ENCODE measurements around the gene TMEM272. TPM values are rescaled to one million over a fixed set of nuclear protein-coding genes. Genes with fewer than 3 reads are reported as not detected.

Gene TMEM272
- total and polyA plus RNA-seq, 7 donors = under 0.01 to 0.28 TPM; not detected in 5

DNA sequence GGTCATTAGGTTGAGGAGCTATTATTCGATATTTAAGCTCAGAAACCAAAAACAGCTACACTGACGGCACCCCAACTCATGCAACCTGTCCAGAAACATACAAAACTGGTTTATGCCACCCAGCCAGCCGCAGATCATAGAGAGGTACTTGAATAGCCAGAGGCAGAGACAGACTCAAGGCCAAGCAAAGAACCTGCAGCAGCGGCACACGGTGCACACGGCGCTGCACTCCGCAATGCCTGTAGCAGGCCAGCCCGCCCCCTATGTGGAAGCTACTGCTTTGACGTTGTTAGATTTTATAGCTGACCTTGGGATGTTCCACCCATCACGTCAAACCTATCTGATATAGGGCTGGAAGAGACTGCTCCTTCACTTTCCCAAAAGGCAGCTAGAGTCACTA is 29.1 kb downstream of the TMEM272 start:
- no peak overlapping the region for H3K27ac ChIP-seq
- peak; percentile 49 for DNase-seq
- H3K4me3 ChIP-seq = no peak overlapping the region
- 26 to 76% methylated on average over 11 of the region's 11 CpGs for WGBS, 2 donors
- no peaks in the 10 kb centered on the region for H3K27me3 ChIP-seq
- TF ChIP-seq, protein P1, sequence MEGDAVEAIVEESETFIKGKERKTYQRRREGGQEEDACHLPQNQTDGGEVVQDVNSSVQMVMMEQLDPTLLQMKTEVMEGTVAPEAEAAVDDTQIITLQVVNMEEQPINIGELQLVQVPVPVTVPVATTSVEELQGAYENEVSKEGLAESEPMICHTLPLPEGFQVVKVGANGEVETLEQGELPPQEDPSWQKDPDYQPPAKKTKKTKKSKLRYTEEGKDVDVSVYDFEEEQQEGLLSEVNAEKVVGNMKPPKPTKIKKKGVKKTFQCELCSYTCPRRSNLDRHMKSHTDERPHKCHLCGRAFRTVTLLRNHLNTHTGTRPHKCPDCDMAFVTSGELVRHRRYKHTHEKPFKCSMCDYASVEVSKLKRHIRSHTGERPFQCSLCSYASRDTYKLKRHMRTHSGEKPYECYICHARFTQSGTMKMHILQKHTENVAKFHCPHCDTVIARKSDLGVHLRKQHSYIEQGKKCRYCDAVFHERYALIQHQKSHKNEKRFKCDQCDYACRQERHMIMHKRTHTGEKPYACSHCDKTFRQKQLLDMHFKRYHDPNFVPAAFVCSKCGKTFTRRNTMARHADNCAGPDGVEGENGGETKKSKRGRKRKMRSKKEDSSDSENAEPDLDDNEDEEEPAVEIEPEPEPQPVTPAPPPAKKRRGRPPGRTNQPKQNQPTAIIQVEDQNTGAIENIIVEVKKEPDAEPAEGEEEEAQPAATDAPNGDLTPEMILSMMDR (IDR thresholded peaks at IDR 0.05) = no peak
- no peak for TF ChIP-seq EP300 (IDR thresholded peaks at IDR 0.05)
- no peak for TF ChIP-seq POLR2AphosphoS5 (IDR thresholded peaks at IDR 0.05)
- TF ChIP-seq POLR2A (IDR thresholded peaks at IDR 0.05) = no peak
- intact Hi-C loops (cut with DNase I) = loop anchor here (1.0 to 5.0 kb wide), 3 partner anchors 16 to 311 kb away; partner anchors contain the start of genes ALG11, ATP7B and NEK5
- peaks cover 0 to 23% (median 15%) of the 10 kb centered on the region in 4 donors for H3K4me1 ChIP-seq
- H3K36me3 ChIP-seq = no peaks in the 10 kb centered on the region
- no peaks in the 10 kb centered on the region for H3K9me3 ChIP-seq

DNA sequence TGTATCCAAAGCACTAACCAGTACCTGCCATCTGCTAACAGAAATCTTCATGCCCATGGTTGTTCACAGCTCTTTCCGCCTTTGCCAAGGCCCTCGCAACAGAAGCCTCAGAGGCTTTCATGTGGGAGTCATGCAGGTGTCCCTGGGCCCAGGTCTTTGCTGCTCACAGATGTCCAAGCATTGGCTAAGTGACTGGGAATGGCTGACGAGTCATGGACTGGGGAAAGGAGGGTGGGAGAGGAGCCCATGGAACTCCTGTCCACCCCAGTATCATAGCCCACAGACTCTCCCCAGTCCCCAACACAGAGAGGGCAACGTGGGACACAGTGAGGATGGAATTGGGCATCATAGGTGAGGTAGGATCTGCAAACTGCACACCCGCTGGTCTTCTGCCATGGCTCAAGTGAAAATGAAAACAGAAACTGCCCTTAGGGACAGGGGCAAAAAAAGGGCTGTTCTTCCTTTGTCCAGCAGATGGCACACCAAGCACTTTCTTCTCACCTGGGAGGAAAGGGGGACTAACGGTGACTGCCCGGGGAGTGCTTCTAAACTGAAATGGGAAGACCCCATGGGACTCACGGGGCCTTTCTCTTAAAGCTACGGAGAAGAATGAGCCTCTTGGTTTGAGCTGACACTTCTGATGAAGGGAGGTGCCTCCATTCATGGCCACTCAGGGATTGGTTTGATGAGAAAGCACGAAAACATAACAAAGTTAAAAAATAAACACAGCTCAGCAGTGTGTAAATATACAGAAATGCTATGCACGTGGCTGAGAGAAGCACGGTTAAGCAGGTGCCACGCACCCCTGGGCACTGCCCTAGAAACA is 29.9 kb downstream of the TMEM272 start:
- Histone ChIP-seq H3K4me1 (peaks cover 0 to 23% (median 15%) of the 10 kb centered on the region in 4 donors), H3K9me3 (no peaks in the 10 kb centered on the region), H3K27me3 (no peaks in the 10 kb centered on the region), H3K27ac (no peak overlapping the region), H3K36me3 (no peaks in the 10 kb centered on the region), H3K4me3 (peak overlapping the region; percentile 6 to 25 (median 18))
- peak; percentile 78 for DNase-seq
- intact Hi-C loops (cut with DNase I) = loop anchor here (1.0 to 5.0 kb wide), 3 partner anchors 17 to 312 kb away; partner anchors contain the start of genes ALG11, ATP7B and NEK5
- WGBS, 2 donors = 22 to 27% methylated on average over 13 of the region's 13 CpGs
- TF ChIP-seq POLR2A (IDR thresholded peaks at IDR 0.05) (no peak), EP300 (IDR thresholded peaks at IDR 0.05) (no peak), POLR2AphosphoS5 (IDR thresholded peaks at IDR 0.05) (peak in 1 of 4 donors; percentile 39)
- TF ChIP-seq, protein P1 (IDR thresholded peaks at IDR 0.05) = peak; percentile 75 to 83 (median 79)

DNA sequence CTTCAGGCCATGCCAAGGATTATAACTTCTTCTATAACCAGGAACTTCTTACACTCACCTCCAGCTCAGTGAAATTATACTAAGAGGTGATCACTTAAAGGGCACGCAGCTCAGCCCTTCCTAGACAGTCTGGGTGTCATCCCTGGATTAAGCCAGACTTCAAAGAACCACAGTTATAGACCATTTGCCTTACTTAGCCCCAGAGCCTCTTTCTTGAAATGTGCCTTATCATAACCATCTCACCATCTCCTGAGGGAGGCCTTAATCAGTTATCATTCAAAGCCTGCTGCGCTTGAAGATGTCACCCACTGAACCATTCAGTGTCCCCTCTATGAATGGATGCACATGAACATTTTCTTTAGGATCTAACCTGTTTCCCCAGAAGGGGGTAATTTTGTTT is 30.9 kb downstream of the TMEM272 start:
- WGBS, 2 donors = 97 to 99% methylated on average over 2 of the region's 2 CpGs
- H3K4me1 ChIP-seq = peaks cover 0 to 17% (median 11%) of the 10 kb centered on the region in 4 donors
- TF ChIP-seq EP300 (IDR thresholded peaks at IDR 0.05) = no peak
- TF ChIP-seq POLR2AphosphoS5 (IDR thresholded peaks at IDR 0.05) = no peak
- no peak for TF ChIP-seq POLR2A (IDR thresholded peaks at IDR 0.05)
- TF ChIP-seq, protein P1 (IDR thresholded peaks at IDR 0.05) = no peak
- no peaks in the 10 kb centered on the region for H3K27me3 ChIP-seq
- no peak overlapping the region for H3K4me3 ChIP-seq
- no peak overlapping the region for H3K27ac ChIP-seq
- no peaks in the 10 kb centered on the region for H3K9me3 ChIP-seq
- H3K36me3 ChIP-seq = no peaks in the 10 kb centered on the region
- intact Hi-C loops (cut with DNase I) = no loop called here
- DNase-seq = no peak

DNA sequence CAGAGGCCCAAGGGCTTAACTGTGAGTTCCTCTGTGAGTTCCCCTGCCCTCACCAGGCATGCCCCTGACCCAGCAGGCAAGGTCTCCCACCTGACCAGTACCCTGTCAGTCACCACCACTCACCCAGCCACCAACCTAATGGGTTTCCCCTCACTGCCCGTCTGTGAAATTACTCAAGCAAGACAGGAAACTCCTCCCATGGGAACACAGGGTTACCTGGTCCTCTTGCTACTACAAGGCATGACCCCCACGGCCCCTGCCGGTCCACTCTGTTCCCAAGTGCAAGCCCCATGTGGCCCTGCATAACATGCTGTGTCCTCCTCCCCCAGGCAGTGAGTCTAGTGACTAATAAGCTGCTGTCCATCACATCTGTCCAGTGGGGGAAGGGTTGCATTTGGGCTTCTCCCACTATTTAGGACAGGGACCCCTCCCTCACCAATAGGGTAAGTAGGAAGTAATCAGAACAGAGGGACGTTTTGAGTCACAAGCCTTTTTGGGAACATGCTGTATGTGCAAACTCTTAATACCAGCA is 33.0 kb downstream of the TMEM272 start:
- H3K36me3 ChIP-seq = no peaks in the 10 kb centered on the region
- H3K4me1 ChIP-seq = peaks cover 0 to 13% (median 10%) of the 10 kb centered on the region in 4 donors
- TF ChIP-seq EP300 (IDR thresholded peaks at IDR 0.05) = no peak
- TF ChIP-seq, protein P1 (IDR thresholded peaks at IDR 0.05) = no peak
- no peak for DNase-seq
- 53 to 74% methylated on average over 4 of the region's 4 CpGs for WGBS, 2 donors
- no peak overlapping the region for H3K4me3 ChIP-seq
- no peak overlapping the region for H3K27ac ChIP-seq
- intact Hi-C loops (cut with DNase I) = no loop called here
- H3K9me3 ChIP-seq = no peaks in the 10 kb centered on the region
- H3K27me3 ChIP-seq = no peaks in the 10 kb centered on the region
